Activated naive CD4-positive, alpha-beta T cell treated with Interleukin-2 at 50 U/mL for 16 hours (primary cell): ENCODE measurements around the gene PSMD10.

Experiments used
- DNase-seq: peaks from one replicate; pipeline ENCODE4 v3.0.0-alpha.2; 2020

The PSMD10 gene, protein sequence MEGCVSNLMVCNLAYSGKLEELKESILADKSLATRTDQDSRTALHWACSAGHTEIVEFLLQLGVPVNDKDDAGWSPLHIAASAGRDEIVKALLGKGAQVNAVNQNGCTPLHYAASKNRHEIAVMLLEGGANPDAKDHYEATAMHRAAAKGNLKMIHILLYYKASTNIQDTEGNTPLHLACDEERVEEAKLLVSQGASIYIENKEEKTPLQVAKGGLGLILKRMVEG

DNA sequence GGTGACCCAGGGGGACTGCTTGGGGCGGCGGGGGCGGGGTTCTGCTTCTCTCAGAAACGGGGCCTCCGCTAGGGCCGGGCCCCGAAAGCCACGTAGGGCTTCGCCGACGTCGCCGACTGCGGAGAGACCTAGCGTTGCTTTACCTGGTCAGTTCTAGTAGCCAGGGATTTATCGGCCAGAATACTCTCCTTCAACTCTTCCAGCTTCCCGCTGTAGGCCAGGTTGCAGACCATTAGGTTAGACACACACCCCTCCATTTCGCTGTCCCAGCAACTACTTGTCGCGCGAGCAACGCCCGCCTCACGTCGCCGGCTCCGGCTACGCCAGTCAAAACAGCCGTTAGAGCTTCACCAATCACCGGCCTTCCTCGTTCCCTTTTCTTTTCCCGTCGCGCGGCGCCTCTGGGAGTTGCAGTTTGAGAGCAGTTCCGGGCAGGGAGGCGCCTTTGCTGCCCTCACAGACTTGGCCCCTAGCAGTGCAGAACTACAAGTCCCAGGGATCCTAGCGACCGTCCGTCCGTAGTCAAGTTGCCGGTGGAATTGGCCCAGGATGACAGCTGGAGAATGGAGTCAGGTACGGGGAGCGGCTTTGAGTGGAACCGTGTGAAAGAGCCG, at the start of gene PSMD10, which contains the start of gene ATG4A:
PSMD10 (minus strand) TSS at position 279 of the 614 bp plus-strand sequence; CDS start at position 257, 22 bp downstream.
ATG4A (plus strand) TSS at position 515 of the 614 bp plus-strand sequence; CDS start at position 564, 49 bp downstream.
- peak; percentile 89 for DNase-seq

DNA sequence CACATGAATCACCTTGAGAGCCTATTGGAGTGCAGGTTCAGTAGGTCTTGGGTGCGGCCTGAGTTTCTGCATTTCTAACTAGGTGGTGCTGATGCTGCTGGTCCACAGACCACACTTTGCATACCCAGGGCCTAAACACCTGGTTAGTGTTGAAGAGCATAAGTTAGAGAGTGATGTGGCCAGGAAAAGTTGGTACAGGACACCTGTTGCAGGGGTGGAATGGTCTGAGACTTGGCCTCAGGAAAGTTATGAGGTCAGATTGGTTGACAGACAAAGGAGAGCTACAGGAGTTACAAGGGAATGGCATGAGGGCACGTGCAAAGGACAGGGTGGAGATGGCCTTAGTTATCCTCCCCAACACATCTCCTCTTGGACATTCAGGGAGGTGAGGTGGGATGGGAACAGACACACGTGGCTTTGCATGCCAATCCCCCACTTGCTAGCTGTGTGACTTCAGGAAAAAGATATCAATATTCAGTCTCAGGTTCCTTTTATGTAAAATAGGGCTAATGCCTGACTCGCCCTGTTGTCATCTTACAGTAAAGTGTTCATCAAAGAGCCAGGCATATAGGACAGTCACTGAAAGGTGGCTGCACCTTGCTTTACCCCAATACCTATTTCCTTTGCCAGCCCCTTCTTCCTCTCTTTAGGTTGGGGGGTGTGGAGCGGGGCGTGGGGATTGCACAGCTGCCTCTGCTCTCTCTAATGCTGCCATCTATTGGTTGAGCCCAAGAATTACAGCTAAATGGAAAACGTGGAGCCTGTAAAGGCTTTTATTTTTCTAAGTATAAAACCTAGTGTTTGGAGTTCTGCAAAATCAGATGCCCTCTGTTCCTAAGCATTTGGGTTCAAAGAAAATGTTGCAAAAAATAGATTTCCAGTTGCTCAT, 47.7 kb upstream of the PSMD10 start:
- no peak for DNase-seq

DNA sequence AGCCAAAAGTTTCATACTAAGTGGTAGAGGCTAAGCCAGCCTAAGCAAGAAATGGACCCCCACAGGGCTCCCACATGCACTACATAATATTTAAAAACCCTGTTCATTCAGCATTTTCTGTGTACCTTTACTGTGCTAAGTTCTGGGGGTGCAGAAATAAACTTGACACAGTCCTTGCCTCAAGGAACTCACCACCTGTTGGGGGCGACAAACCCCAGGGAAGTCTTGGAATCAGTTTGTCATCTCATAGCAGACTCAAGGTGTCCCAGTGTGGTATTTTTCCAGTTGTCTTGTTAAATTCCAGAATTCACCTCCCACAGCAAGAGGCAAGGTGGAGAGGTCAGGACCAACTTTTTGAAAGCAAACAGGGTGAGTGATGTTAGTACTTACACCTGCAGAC, 43.4 kb upstream of the PSMD10 start:
- DNase-seq = no peak

DNA sequence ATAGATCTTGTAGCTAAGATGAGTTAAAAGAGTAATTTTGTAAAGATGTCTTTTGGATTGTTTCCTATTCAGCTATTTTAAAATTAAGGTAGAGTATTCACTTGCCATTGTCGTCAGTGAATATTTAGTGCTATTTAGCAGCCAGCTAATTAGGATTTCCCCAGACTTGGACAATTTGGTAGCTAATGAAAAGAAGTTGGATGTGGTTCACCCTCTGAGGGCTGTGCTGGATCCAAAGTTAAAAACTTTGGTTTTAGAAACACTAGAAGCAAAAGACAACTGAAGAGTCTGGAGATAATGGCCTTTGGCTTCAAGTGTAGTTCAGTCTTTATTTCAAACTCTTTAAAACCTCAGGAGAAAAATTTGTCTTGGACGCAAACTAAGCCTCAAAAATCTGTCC, 41.5 kb upstream of the PSMD10 start:
- DNase-seq = no peak

DNA sequence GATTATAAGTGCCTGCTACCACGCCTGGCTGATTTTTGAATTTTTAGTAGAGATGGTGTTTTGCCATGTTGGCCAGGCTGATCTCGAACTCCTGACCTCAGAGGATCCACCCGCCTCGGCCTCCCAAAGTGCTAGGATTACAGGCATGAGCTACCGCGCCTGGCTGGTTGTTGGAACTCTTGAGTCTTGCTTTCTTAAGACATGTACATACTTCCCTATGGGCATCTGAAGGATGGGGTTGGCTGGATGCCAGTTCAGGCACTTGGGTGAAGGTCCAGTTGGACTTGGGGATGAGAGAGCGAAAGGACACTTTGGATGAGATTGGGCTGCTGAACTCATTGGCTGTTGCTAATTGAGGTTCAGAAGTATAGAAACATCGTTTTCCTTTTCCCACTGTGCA, 40.7 kb upstream of the PSMD10 start:
- DNase-seq = no peak

DNA sequence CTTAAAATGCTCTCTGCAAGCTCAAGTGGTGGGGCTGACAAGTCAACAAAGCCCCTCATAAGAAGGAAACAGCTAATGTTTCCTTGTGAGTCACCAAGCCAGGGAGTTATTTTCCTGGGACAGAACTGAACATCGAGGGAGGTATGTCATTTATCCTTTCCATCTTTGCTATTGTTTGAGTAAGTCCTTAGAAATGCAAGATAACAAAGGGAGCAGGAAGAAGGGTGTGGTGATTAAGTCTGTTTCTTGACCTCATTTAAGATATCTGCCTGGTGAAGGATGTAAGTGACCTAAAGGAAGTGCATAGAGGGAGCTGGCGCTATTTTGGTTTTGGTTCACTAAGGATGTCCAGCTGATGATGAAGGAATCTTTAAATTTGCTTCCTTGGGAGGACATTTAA, 40.1 kb upstream of the PSMD10 start:
- DNase-seq = no peak

DNA sequence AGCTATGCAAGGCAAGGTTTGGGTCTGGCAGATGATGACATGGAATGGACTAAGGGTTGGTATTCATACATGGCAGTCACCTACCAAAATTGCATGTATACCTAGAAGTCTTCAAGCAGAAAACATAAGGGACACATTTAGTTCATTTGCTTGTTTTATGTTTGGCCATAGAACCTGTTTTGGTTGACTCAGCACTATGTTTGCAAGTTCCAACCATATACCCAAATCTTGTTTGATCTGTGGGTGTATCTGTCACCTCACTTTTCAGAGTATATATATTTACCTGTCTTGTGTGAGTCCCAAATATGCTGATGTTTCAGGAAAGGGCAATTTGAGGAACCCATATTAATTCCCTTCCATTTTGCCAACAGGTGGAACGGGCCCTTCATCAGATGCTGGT, 39.5 kb upstream of the PSMD10 start:
- DNase-seq = no peak

DNA sequence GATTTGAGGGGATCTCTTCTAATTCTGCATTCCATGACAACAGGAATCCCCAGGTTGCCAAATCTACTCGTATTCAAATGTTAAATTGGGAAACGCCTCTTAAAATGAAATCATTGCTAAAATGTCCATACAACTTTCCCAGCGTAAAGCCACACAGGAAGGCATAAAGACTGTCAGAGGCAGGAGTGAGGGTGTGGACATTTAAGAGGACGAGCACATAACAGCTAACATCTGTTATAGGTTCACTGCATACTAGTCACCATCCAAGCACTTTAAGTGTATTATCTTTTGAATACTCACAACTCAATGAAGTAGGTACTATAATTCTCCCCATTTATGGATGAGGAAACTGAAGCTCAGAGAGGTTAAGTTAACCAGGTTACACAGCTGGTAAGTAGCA, 35.8 kb upstream of the PSMD10 start:
- no peak for DNase-seq

DNA sequence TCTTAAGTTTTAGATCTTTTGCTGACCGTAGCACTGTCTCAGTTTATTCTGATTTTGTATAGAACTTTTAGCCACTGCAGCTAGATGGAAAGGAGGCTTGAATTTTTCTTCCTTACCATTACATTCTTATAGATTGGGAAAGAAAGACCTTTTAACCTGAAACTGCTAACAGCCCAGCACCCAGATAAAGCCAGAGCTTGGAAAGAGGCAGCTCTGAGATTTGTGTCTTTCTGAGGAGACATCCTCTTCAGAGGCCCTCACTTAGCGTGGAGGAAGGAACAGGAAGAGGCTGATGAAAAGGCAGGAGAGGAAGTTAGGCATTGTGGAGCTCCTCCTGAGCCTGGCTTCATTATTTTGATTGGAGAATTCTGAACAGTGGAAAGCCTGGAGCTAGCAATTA, 35.3 kb upstream of the PSMD10 start:
- DNase-seq = no peak

DNA sequence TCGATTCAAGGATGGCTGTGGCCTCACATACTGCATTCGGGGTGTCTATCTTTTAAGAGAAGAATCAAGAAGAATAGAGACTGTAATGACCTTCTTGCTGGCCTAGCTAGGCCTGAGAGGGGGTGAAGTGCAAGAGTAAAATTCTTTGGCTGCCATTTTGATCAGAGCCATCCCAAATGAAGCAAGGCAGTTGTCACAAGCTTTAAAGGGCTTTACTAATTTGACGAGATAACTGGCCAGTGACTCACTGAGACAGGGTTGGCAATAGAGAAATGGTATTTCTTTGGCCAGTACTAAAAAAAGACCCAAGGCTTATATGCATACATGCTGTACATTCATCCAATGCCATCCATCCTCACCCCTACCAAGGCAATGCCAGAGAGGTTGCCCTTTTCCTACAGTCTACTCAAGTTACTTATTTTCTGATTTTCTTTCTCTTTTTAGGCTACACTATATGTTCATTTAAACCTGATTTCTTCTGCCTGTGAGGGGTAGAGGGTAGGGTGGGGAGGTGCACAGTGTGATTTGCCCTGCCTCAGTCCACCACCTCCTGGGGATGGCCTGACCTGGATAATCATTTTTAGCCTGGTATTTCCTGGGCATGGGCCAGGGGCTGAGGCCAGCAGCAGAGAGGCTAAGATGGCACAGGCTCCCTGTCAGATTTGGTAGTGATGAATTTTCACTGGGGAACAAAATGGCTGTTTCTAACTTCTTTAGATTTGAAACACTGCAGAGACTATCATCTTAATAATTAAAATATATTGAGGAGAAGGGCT, 32.4 kb upstream of the PSMD10 start:
- DNase-seq = no peak

DNA sequence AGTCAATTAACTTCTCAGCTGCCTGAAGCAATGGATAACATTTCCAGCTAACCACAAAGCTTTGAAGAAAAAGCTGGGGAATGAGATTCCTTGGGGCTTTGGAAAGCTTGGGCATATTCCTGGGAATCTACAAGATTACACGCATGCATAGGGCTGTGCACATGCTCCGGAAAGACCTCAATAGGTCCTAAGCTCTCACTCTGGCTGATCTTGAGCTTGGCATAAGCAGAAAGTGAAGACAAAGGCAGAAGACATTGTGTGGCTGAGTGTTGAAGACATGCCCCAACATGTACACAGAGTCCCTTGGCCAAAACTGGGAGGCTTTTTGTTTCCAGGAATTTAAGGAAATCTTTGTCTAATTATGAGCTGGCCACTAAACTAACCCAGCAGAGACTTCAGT, 31.4 kb upstream of the PSMD10 start:
- no peak for DNase-seq

DNA sequence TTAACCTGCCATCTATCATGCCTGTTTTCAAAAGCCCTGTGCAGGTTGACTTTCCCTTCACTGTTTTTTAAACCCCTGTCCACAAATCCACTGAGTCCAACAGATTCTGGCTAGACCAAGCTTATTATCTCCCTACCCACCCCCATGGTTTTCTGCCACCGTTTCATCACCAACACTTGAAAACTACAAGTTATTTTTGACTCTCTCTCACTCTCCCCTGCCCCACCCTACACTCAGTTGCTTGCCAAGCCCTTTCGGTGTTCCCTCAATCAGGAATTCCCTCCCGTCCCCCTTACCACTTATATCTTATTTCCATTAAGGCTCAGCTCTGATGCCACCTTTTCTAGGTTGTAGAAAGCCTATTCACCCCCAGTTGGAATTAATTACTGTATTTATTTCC, 29.9 kb upstream of the PSMD10 start:
- DNase-seq = no peak

DNA sequence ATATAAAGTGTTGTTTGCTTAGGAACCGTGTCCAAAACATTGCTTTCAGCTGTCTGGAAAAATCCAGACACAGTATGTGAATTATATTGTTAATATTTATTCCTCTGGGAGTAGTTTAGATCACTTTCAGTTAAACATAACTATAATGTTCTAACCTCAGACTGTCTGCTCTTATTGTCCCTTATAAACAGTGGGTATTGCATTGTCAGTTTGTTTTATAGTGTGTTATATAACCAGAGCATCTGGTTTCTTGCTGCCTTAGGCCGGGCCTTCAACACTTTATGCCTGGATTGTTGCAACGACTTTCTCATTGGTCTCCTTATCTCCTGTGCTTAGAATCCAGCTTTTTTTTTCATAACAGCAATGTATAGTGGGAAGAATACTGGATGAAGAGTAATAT, 26.6 kb upstream of the PSMD10 start:
- DNase-seq = no peak

DNA sequence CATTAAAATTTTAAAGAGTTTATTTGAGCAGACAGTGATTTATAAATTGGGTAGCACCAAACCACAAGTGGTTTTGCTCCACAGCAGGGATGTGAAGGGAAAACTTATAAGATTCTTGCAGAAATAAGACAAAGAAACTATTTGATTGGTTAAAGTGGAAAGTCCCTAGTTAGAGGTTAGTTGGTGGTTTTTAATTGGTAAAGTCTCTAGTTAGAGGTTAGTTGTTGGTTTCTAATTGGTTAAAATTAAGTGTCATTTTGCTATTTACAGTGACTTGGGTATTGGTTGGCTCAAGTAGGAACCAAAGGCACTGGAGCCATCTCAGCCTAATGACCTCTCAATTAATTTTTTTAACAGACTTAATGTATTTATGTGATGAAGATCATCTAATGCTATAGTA, 23.2 kb upstream of the PSMD10 start:
- no peak for DNase-seq

DNA sequence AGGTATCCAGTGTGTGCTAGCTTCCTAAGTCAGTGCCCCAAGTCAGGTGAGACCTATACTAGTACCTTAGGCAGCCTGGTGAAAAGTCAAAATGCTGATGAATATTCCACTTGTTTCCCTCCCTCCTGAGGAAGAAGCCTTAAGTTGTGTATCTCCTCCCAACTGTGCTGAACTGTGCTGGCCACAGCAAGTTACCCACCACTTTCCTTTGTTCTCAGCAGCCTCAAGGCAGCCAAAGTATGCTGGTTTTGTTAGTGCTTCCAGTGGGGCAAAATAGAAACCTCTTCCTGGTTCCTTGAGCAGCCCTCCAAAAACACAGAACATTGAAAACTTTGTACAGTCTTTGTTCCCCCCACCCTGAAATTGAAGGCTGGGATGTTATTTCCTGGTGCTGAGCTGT, 14.1 kb upstream of the PSMD10 start:
- DNase-seq = no peak

DNA sequence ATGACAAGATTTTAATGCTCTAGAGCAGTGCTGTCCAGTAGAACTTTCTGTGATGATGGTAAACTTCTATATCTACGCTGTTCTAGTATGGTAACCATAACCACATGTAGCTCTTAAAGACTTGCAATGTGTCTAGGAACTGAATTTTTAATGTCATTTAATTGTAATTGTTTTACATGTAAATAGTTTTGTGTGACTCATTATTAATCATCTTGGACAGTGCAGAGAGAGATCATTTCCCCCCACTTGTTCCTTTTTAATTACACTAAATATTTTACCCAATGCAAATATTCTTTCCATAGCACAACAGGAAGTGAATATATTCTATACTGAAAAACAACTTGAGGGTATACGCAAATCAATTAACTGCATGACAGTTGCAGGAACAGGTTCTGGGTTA, 6.0 kb upstream of the PSMD10 start:
- no peak for DNase-seq

DNA sequence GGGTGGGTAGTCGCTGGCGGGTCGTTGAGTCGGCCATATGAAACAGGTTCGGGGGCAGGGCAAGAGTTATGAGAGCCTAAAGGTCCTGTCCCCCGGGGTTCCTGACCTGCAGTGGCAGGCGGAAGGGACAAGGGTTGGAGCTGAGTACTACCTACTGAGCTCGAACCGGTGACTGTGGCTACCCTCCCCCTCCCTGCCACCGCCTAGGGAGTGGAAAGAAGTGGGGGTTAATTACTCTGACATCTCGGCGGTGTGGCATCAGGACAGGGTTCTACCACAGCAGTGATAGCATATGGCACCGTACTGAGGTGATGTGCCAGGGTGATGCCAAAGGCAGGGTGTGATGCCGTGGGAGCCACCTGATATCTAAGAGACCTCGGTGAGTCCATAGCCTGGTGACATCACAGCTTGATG, 543 bp upstream of the PSMD10 start:
- DNase-seq = no peak

DNA sequence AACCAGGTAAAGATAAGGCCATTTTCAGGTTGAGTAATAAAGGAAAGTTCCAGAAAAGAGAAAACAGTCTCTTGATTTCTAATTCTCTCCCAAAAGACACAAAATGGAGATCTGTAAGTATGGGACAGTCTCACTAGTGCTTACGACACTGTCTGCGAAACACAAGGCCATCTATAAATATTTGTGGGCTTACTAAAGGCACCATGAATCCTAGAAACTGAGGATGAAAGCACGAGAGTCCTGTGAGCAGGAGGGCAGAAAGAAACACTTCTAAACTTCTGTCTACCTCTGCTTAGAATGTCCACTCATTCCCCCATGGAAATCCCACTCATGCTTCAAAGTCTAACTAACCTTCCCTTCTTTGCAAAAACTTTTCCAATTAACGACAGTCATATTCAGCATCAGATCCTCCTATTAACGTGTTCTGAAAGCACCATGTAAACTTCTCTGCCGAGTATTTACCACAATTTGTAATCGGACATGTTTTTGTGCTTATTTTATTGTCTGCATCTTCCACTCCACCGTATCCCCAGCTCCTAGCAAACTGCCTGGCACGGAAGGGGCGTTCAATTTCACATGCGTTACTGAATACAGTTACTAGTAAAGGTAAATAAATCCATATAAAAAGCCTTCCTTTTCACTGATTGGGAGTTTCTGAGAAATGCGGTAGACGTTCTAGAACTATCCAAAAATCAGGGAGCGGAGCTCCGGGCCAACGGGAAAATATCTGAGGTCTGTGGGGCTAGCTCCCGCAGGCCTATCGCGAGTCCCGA, 665 bp downstream of the PSMD10 start:
- no peak for DNase-seq

DNA sequence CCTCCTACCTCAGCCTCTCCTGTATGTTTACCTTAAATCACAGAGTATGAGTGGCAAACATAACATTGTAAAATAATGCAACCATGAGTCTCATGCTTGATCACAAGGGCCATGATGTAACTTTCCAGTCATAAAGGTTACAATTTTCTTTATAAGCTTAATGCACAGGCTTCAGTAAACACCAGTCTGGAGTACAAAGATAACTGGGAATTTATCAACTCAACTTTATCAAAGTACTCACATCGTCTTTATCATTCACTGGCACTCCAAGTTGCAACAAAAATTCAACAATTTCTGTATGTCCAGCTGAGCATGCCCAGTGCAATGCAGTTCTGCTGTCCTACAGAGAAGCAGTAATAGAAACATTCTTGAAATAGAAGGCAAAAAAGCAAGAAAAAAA, 2.8 kb downstream of the PSMD10 start:
- no peak for DNase-seq

DNA sequence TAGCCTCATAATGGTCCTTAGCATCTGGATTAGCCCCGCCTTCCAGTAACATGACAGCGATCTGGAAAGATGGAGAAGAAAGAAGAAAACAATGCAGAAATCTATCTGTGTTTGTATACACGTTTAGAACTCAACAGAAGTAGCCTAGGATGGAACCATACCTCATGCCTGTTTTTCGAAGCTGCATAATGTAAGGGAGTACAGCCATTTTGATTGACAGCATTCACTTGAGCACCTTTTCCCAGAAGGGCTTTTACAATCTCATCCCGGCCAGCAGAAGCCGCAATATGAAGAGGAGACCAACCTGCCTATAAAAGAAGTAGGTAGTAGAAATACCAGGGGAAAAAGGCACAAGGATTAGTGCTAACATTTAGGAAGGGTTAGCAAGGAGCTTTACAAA, 3.5 kb downstream of the PSMD10 start:
- DNase-seq = no peak

DNA sequence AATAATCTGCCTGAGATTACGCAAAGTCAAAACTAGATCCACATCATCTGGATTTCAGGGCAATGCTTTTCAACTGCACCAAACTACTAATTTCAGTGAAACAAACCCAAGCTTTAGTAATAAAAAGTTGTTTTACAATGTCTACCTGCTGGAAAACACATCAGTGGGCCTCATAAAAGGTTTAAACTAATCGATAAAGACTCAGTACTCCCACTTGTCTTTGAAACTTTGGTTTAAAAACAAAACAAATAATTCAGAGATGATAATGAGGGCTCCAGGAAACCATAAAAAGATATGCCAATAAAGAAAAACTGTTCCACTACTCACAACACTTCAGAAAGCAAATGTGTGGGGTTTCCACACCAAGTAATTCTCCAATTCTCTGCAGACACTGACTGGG, 10.2 kb downstream of the PSMD10 start:
- DNase-seq = no peak

DNA sequence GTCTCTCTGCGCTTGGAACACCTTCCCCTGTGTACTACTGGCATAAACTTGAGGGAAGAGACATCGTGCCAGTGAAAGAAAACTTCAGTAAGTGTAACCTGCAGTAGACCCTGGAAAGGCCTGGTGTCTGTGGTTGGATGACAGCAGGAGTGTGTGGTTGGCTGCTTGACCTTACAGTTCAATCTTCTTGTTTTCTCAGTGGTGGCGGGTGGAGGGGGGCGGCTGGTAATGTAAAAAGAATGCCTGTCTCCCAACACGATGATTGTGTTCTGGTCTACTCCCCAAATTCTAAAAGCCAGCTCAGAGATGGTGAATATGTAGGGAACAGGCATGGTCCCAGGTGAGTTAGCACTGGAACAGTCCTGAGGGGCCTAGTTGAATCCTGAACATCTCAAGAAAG, 18.6 kb downstream of the PSMD10 start:
- DNase-seq = no peak
